ENCODE measurements around the gene TCF12.
"Not testable (repeated sequence)": the region's sequence is repeated elsewhere in the genome, so short reads cannot be mapped to it uniquely, and the experiment has no call there.

TCF12 gene

GRCh38 chr15:57149196-57149595, 230.8 kb downstream of the TCF12 start:
- Histone ChIP-seq H3K9me3 (ENCODE audit: control insufficient read depth, low read length) (no peaks in the 10 kb centered on the region), H3K27ac (ENCODE audit: insufficient read depth, low read length, poor library complexity, severe bottlenecking) (no peak overlapping the region), H3K4me3 (ENCODE audit: insufficient read depth, low read depth, low read length, poor library complexity, severe bottlenecking) (no peak overlapping the region), H3K4me1 (ENCODE audit: control insufficient read depth, insufficient read depth, low read length, poor library complexity, severe bottlenecking) (no peaks in the 10 kb centered on the region), H3K27me3 (replicated peaks; ENCODE audit: control insufficient read depth, insufficient read depth, low read length, poor library complexity, severe bottlenecking) (no peaks in the 10 kb centered on the region), H3K36me3 (ENCODE audit: control insufficient read depth, insufficient read depth, low read length) (no peaks in the 10 kb centered on the region)
- no peak for DNase-seq

- DNase-seq = no peak
- Histone ChIP-seq H3K4me3 (ENCODE audit: insufficient read depth, low read depth, low read length, poor library complexity, severe bottlenecking) (no peak overlapping the region), H3K9me3 (ENCODE audit: control insufficient read depth, low read length) (no peaks in the 10 kb centered on the region), H3K36me3 (ENCODE audit: control insufficient read depth, insufficient read depth, low read length) (no peaks in the 10 kb centered on the region), H3K27ac (ENCODE audit: insufficient read depth, low read length, poor library complexity, severe bottlenecking) (no peak overlapping the region), H3K4me1 (ENCODE audit: control insufficient read depth, insufficient read depth, low read length, poor library complexity, severe bottlenecking) (no peaks in the 10 kb centered on the region), H3K27me3 (replicated peaks; ENCODE audit: control insufficient read depth, insufficient read depth, low read length, poor library complexity, severe bottlenecking) (no peaks in the 10 kb centered on the region)
These were observed 231.8 kb downstream of the TCF12 start for GRCh38 chr15:57150066-57150865.

- H3K27ac ChIP-seq (ENCODE audit: insufficient read depth, low read length, poor library complexity, severe bottlenecking); H3K4me3 ChIP-seq (ENCODE audit: insufficient read depth, low read depth, low read length, poor library complexity, severe bottlenecking); H3K27me3 ChIP-seq (replicated peaks; ENCODE audit: control insufficient read depth, insufficient read depth, low read length, poor library complexity, severe bottlenecking); H3K36me3 ChIP-seq (ENCODE audit: control insufficient read depth, insufficient read depth, low read length); DNase-seq; H3K9me3 ChIP-seq (ENCODE audit: control insufficient read depth, low read length); H3K4me1 ChIP-seq (ENCODE audit: control insufficient read depth, insufficient read depth, low read length, poor library complexity, severe bottlenecking): not testable (repeated sequence)
These were observed 232.4 kb downstream of the TCF12 start for GRCh38 chr15:57150866-57151203.

- H3K27me3 ChIP-seq (replicated peaks; ENCODE audit: control insufficient read depth, insufficient read depth, low read length, poor library complexity, severe bottlenecking) = no peaks in the 10 kb centered on the region
- H3K4me1 ChIP-seq (ENCODE audit: control insufficient read depth, insufficient read depth, low read length, poor library complexity, severe bottlenecking) = no peaks in the 10 kb centered on the region
- no peak overlapping the region for H3K4me3 ChIP-seq (ENCODE audit: insufficient read depth, low read depth, low read length, poor library complexity, severe bottlenecking)
These were observed 233.7 kb downstream of the TCF12 start for GRCh38 chr15:57152133-57152532.

GRCh38 chr15:57152666-57153539, 234.5 kb downstream of the TCF12 start:
- Histone ChIP-seq H3K4me3 (ENCODE audit: insufficient read depth, low read depth, low read length, poor library complexity, severe bottlenecking) (no peak overlapping the region), H3K4me1 (ENCODE audit: control insufficient read depth, insufficient read depth, low read length, poor library complexity, severe bottlenecking) (no peaks in the 10 kb centered on the region)
- no peak for DNase-seq

More at GRCh38 chr15:57152133-57152532, 233.7 kb downstream of the TCF12 start:
- DNase-seq = no peak
- no peaks in the 10 kb centered on the region for H3K9me3 ChIP-seq (ENCODE audit: control insufficient read depth, low read length)
- H3K27ac ChIP-seq (ENCODE audit: insufficient read depth, low read length, poor library complexity, severe bottlenecking) = no peak overlapping the region
- no peaks in the 10 kb centered on the region for H3K36me3 ChIP-seq (ENCODE audit: control insufficient read depth, insufficient read depth, low read length)

GRCh38 chr15:57156210-57156884, 237.9 kb downstream of the TCF12 start:
- H3K36me3 ChIP-seq (ENCODE audit: control insufficient read depth, insufficient read depth, low read length) = no peaks in the 10 kb centered on the region
- H3K4me1 ChIP-seq (ENCODE audit: control insufficient read depth, insufficient read depth, low read length, poor library complexity, severe bottlenecking) = no peaks in the 10 kb centered on the region
- H3K27me3 ChIP-seq (replicated peaks; ENCODE audit: control insufficient read depth, insufficient read depth, low read length, poor library complexity, severe bottlenecking) = no peaks in the 10 kb centered on the region
- H3K9me3 ChIP-seq (ENCODE audit: control insufficient read depth, low read length) = no peaks in the 10 kb centered on the region
- DNase-seq = no peak
- H3K27ac ChIP-seq (ENCODE audit: insufficient read depth, low read length, poor library complexity, severe bottlenecking) = no peak overlapping the region
- no peak overlapping the region for H3K4me3 ChIP-seq (ENCODE audit: insufficient read depth, low read depth, low read length, poor library complexity, severe bottlenecking)

More at GRCh38 chr15:57152666-57153539, 234.5 kb downstream of the TCF12 start:
- Histone ChIP-seq H3K9me3 (ENCODE audit: control insufficient read depth, low read length) (no peaks in the 10 kb centered on the region), H3K27ac (ENCODE audit: insufficient read depth, low read length, poor library complexity, severe bottlenecking) (no peak overlapping the region), H3K27me3 (replicated peaks; ENCODE audit: control insufficient read depth, insufficient read depth, low read length, poor library complexity, severe bottlenecking) (no peaks in the 10 kb centered on the region), H3K36me3 (ENCODE audit: control insufficient read depth, insufficient read depth, low read length) (no peaks in the 10 kb centered on the region)

- DNase-seq = no peak
- no peaks in the 10 kb centered on the region for H3K36me3 ChIP-seq (ENCODE audit: control insufficient read depth, insufficient read depth, low read length)
- H3K27ac ChIP-seq (ENCODE audit: insufficient read depth, low read length, poor library complexity, severe bottlenecking) = no peak overlapping the region
- no peaks in the 10 kb centered on the region for H3K27me3 ChIP-seq (replicated peaks; ENCODE audit: control insufficient read depth, insufficient read depth, low read length, poor library complexity, severe bottlenecking)
- no peaks in the 10 kb centered on the region for H3K9me3 ChIP-seq (ENCODE audit: control insufficient read depth, low read length)
- no peak overlapping the region for H3K4me3 ChIP-seq (ENCODE audit: insufficient read depth, low read depth, low read length, poor library complexity, severe bottlenecking)
- no peaks in the 10 kb centered on the region for H3K4me1 ChIP-seq (ENCODE audit: control insufficient read depth, insufficient read depth, low read length, poor library complexity, severe bottlenecking)
These were observed 240.1 kb downstream of the TCF12 start for GRCh38 chr15:57158589-57158988.

GRCh38 chr15:57158997-57159668, 240.7 kb downstream of the TCF12 start:
- H3K27me3 ChIP-seq (replicated peaks; ENCODE audit: control insufficient read depth, insufficient read depth, low read length, poor library complexity, severe bottlenecking) = no peaks in the 10 kb centered on the region
- no peak for DNase-seq
- H3K4me1 ChIP-seq (ENCODE audit: control insufficient read depth, insufficient read depth, low read length, poor library complexity, severe bottlenecking) = no peaks in the 10 kb centered on the region
- H3K36me3 ChIP-seq (ENCODE audit: control insufficient read depth, insufficient read depth, low read length) = no peaks in the 10 kb centered on the region
- H3K4me3 ChIP-seq (ENCODE audit: insufficient read depth, low read depth, low read length, poor library complexity, severe bottlenecking) = no peak overlapping the region
- H3K27ac ChIP-seq (ENCODE audit: insufficient read depth, low read length, poor library complexity, severe bottlenecking) = no peak overlapping the region
- no peaks in the 10 kb centered on the region for H3K9me3 ChIP-seq (ENCODE audit: control insufficient read depth, low read length)

- DNase-seq = no peak
- H3K27ac ChIP-seq (ENCODE audit: insufficient read depth, low read length, poor library complexity, severe bottlenecking) = no peak overlapping the region
- no peaks in the 10 kb centered on the region for H3K27me3 ChIP-seq (replicated peaks; ENCODE audit: control insufficient read depth, insufficient read depth, low read length, poor library complexity, severe bottlenecking)
- no peak overlapping the region for H3K4me3 ChIP-seq (ENCODE audit: insufficient read depth, low read depth, low read length, poor library complexity, severe bottlenecking)
- no peaks in the 10 kb centered on the region for H3K9me3 ChIP-seq (ENCODE audit: control insufficient read depth, low read length)
- H3K36me3 ChIP-seq (ENCODE audit: control insufficient read depth, insufficient read depth, low read length) = no peaks in the 10 kb centered on the region
- no peaks in the 10 kb centered on the region for H3K4me1 ChIP-seq (ENCODE audit: control insufficient read depth, insufficient read depth, low read length, poor library complexity, severe bottlenecking)
These were observed 241.3 kb downstream of the TCF12 start for GRCh38 chr15:57159767-57160166.
